Measurements from ENCODE around the gene MXI1. TPM values are rescaled to one million over a fixed set of nuclear protein-coding genes. Genes with fewer than 3 reads are reported as not detected.

MXI1 gene
- total RNA-seq, 1 donor from 2014 or later = 20.0 TPM

- no peak for DNase-seq (ENCODE audit: low read depth)
- no peaks in the 10 kb centered on the region for H3K36me3 ChIP-seq (ENCODE audit: control insufficient read depth, insufficient read depth, low read length)
- TF ChIP-seq, protein P1, sequence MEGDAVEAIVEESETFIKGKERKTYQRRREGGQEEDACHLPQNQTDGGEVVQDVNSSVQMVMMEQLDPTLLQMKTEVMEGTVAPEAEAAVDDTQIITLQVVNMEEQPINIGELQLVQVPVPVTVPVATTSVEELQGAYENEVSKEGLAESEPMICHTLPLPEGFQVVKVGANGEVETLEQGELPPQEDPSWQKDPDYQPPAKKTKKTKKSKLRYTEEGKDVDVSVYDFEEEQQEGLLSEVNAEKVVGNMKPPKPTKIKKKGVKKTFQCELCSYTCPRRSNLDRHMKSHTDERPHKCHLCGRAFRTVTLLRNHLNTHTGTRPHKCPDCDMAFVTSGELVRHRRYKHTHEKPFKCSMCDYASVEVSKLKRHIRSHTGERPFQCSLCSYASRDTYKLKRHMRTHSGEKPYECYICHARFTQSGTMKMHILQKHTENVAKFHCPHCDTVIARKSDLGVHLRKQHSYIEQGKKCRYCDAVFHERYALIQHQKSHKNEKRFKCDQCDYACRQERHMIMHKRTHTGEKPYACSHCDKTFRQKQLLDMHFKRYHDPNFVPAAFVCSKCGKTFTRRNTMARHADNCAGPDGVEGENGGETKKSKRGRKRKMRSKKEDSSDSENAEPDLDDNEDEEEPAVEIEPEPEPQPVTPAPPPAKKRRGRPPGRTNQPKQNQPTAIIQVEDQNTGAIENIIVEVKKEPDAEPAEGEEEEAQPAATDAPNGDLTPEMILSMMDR (IDR thresholded peaks at IDR 0.05; ENCODE audit: insufficient read depth, low read length, poor library complexity, severe bottlenecking) = no peak
- H3K4me3 ChIP-seq (ENCODE audit: low read depth, low read length) = no peak overlapping the region
- H3K27me3 ChIP-seq (ENCODE audit: control insufficient read depth, insufficient read depth, low read length) = peaks cover 16% of the 10 kb centered on the region
Observed at GRCh38 chr10:110169586-110169985, 37.8 kb upstream of the MXI1 start.

DNA sequence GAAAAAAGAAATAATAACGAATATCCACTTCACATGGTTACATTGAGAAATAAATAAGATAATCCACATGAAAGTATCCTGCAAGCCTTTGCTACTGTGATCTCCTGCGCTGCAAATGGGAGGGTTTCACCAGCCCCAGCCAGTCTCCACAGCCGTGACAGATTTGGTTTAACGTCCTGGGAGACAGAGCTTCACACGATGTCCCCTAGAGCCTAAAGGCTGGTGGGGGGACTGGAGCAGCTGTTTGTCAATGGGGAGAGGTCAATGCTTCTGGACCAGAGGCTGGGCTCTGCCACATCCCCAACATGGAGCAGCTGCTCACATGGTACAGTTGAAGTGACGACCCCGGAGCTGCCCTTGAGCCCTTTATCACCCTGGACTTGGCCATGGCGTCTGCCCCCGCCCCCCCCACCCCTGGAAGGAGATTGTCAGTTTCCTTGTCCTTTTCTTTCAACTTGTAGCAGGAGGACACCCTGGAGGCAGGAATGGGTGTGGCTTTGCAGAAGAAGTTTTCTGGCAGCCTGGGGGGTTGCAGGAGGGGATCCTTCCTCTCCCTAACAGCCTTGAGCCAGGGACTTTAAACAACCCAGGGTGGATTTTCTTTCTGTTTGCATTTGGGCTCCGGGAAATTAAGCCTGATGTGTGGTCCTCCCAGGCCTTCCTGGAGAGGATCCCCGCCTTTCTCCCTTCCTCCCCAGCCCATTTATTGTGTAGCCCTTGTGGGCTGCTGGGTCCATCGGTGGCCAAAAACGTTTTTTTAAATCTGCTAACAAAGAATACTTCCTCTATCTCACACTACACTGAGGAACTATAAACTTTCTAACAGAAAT lies 37.0 kb upstream of the MXI1 start:
- no peak for DNase-seq (ENCODE audit: low read depth)
- TF ChIP-seq, protein P1 (IDR thresholded peaks at IDR 0.05; ENCODE audit: insufficient read depth, low read length, poor library complexity, severe bottlenecking) = no peak
- H3K4me3 ChIP-seq (ENCODE audit: low read depth, low read length) = no peak overlapping the region
- H3K27me3 ChIP-seq (ENCODE audit: control insufficient read depth, insufficient read depth, low read length) = peaks cover 16% of the 10 kb centered on the region
- H3K36me3 ChIP-seq (ENCODE audit: control insufficient read depth, insufficient read depth, low read length) = no peaks in the 10 kb centered on the region

- H3K27me3 ChIP-seq (ENCODE audit: control insufficient read depth, insufficient read depth, low read length) = peaks cover 16% of the 10 kb centered on the region
- H3K36me3 ChIP-seq (ENCODE audit: control insufficient read depth, insufficient read depth, low read length) = no peaks in the 10 kb centered on the region
- peak; percentile 31 for DNase-seq (ENCODE audit: low read depth)
- no peak overlapping the region for H3K4me3 ChIP-seq (ENCODE audit: low read depth, low read length)
- TF ChIP-seq, protein P1 (IDR thresholded peaks at IDR 0.05; ENCODE audit: insufficient read depth, low read length, poor library complexity, severe bottlenecking) = no peak
Observed at GRCh38 chr10:110171032-110171431, 36.4 kb upstream of the MXI1 start.

DNA sequence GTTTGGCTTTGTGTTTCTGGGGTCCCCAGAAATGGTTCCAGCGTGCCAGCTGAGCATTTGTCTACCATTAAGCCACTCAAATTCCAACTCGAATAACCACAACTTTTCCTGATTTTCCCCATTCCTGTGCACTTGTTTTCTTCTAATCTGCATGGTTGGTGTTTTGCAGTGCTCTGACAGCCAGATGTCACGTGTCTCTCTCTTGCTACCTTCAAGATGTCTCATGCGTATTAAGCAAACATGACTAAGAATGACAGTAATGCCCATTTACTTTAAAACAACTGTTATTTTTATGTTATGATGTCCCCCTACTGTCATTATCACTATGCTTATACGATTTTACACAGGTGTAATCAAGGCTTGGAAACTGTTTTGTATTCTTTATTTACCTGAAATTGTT lies 35.2 kb upstream of the MXI1 start:
- Histone ChIP-seq H3K4me3 (ENCODE audit: low read depth, low read length) (no peak overlapping the region), H3K27me3 (ENCODE audit: control insufficient read depth, insufficient read depth, low read length) (peaks cover 16% of the 10 kb centered on the region), H3K36me3 (ENCODE audit: control insufficient read depth, insufficient read depth, low read length) (no peaks in the 10 kb centered on the region)
- TF ChIP-seq, protein P1 (IDR thresholded peaks at IDR 0.05; ENCODE audit: insufficient read depth, low read length, poor library complexity, severe bottlenecking) = no peak
- no peak for DNase-seq (ENCODE audit: low read depth)

- Histone ChIP-seq H3K36me3 (ENCODE audit: control insufficient read depth, insufficient read depth, low read length) (no peaks in the 10 kb centered on the region), H3K4me3 (ENCODE audit: low read depth, low read length) (no peak overlapping the region), H3K27me3 (ENCODE audit: control insufficient read depth, insufficient read depth, low read length) (peaks cover 4% of the 10 kb centered on the region)
- TF ChIP-seq, protein P1 (IDR thresholded peaks at IDR 0.05; ENCODE audit: insufficient read depth, low read length, poor library complexity, severe bottlenecking) = no peak
- DNase-seq (ENCODE audit: low read depth) = no peak
Observed at GRCh38 chr10:110174201-110174600, 33.2 kb upstream of the MXI1 start.

- DNase-seq (ENCODE audit: low read depth) = no peak
- Histone ChIP-seq H3K27me3 (ENCODE audit: control insufficient read depth, insufficient read depth, low read length) (no peaks in the 10 kb centered on the region), H3K4me3 (ENCODE audit: low read depth, low read length) (no peak overlapping the region), H3K36me3 (ENCODE audit: control insufficient read depth, insufficient read depth, low read length) (no peaks in the 10 kb centered on the region)
- TF ChIP-seq, protein P1 (IDR thresholded peaks at IDR 0.05; ENCODE audit: insufficient read depth, low read length, poor library complexity, severe bottlenecking) = no peak
Observed at GRCh38 chr10:110174816-110175215, 32.6 kb upstream of the MXI1 start.

Data from kidney epithelial cell (primary cell).